HFF-Myc (cell line): ENCODE results near the gene PRSS53.
A peak's percentile ranks its signal among the peaks of the same experiment; 100 is the strongest.

Source experiments
- DNase-seq: peaks from one replicate; pipeline ENCODE4 v3.0.0-alpha.2; 2011; ENCODE audit warnings: low read depth; ENCODE audit errors: extremely low read depth
- H3K4me3 ChIP-seq: replicated peaks from 2 replicates; pipeline ENCODE4 v1.5.1; 2011; ENCODE audit warnings: low read depth, mild to moderate bottlenecking, control low read depth, low read length
- TF ChIP-seq, protein P1 (sequence below): IDR thresholded peaks from 2 replicates; pipeline ENCODE4 v1.5.1; 2012; ENCODE audit warnings: mild to moderate bottlenecking, low read depth, low read length, control low read depth; ENCODE audit errors: missing control alignments

PRSS53 gene

DNA sequence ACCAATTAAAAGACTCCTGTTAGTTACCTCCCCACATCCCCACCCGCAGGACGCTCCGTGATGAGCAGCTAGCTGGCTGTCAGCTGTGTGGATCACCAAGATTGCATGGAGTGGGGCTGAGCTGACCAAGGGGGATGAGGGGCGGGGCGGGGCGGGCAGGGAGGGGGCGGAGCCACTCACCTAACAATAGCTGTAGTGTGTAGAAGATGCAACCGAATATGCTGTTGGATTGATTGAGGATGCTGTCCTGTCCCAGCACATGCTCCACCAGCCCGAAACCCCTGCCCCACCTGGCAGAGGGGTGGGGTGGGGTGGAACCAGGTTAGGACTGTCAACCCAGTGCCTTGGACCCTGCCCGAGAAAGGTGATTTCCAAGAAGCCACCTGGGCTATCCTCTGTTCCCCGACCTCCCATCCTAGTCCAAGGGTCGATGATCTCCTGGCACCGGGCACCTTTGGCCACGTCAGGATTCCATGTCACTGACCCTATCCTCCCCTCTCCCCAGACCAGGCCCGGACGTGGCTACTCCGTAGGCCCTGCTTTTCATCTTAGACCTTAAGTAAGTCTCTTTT is 4.5 kb upstream of the PRSS53 start:
- peak overlapping the region; percentile 95 for H3K4me3 ChIP-seq
- no peak for DNase-seq
- TF ChIP-seq, protein P1, sequence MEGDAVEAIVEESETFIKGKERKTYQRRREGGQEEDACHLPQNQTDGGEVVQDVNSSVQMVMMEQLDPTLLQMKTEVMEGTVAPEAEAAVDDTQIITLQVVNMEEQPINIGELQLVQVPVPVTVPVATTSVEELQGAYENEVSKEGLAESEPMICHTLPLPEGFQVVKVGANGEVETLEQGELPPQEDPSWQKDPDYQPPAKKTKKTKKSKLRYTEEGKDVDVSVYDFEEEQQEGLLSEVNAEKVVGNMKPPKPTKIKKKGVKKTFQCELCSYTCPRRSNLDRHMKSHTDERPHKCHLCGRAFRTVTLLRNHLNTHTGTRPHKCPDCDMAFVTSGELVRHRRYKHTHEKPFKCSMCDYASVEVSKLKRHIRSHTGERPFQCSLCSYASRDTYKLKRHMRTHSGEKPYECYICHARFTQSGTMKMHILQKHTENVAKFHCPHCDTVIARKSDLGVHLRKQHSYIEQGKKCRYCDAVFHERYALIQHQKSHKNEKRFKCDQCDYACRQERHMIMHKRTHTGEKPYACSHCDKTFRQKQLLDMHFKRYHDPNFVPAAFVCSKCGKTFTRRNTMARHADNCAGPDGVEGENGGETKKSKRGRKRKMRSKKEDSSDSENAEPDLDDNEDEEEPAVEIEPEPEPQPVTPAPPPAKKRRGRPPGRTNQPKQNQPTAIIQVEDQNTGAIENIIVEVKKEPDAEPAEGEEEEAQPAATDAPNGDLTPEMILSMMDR: no peak

DNA sequence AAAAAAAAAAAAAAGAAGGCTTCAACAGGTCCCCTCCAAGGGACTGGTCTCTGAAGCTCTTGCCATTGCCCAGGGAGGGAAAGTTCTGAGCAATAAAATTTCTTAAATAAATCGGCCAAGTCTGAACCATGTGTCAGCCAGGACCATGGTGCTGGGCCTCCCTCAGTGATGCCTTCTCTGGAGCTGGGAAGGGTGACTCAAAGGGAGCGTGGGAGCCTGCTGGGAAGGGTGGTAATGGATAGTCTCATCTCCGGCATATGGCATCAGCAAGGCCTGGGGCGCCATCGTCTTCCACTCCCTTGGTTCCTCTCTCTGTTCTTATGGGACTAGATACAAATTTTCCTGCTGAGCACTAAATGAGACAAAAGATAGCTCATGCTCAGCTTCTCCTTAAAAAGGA is 3.6 kb upstream of the PRSS53 start:
- TF ChIP-seq, protein P1: no peak
- DNase-seq: no peak
- peak overlapping the region; percentile 95 for H3K4me3 ChIP-seq

DNA sequence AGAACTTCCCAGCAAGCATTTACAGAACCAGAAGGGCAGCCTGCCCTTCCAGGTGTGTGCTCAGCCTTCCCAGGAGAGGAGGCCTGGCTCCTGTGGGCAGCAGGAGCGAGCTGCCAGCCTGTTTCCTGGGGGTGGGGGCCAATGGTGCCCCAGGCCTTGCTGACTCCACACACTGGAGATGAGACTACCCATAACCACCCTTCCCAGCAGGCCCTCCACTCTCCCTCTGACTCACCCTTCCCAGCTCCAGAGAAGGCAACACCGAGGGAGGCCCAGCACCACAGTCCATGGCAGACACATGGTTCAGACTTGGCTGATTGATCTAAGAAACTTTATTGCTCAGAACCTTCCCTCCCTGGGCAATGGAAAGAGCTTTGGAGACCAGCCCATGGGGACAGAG is 1.8 kb upstream of the PRSS53 start:
- no peak overlapping the region for H3K4me3 ChIP-seq
- TF ChIP-seq, protein P1: no peak
- DNase-seq: no peak

DNA sequence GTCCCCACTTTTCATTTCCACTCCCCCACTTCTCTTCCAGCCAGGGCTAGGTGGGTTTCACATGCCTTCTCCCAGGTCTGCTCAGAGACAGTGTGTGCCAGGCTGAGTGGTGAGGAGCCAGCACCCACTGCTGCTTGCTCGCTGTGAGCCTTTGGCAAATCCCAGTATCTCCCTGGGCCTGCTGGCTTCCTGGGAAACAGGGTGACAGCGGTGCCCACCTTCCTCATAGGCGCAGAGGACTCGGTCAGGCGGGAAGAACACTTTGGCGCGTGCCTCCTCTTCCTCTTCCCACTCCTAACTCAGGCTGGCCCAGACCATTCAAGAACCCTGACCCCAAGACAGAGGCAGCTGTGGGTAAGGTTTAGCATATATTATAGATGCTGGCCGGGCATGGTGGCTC is 456 bp upstream of the PRSS53 start:
- TF ChIP-seq, protein P1: no peak

DNA sequence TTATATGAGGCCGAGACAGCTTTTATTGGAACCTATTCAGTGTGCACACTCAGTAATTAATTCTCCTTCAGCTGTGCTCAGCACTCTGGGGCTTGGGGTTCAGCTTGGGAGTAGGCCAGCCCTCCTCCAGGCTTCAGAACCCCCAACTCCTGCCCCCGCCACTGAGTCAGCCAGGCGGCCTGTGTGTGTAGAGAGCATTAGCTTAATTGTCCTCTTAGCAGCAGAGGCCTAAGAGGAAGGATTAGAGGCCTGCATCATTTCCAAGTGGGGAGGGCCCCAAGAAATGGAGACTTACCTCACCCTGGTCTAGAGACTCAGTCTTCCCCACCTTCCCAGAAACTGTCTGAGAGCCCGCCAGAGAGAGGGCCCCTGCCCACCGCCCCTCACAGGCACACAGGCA is 772 bp downstream of the PRSS53 start:
- DNase-seq: no peak
- H3K4me3 ChIP-seq: no peak overlapping the region
- TF ChIP-seq, protein P1: no peak

More for the DNA sequence above, 456 bp upstream of the PRSS53 start:
- DNase-seq: no peak
- no peak overlapping the region for H3K4me3 ChIP-seq

DNA sequence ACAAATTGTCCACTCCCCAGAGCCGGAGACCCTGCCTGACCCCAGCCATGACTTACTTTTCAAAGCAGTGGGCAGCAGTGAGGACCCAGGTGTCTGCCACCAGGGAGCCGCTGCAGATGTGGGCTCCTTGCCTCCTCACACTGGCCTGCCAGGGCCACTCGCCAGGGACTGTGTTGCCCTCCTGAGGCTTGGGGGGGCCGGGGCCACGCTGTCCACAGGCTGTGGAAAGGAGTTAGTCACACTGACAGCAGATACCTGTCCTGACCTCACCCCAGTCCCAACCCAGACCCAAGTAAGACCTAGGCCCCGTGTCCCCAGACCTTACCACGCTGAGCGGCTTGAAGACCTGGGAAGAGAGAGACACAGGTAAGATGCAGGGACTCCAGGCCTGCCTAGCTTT is 1.3 kb downstream of the PRSS53 start:
- TF ChIP-seq, protein P1: no peak
- no peak overlapping the region for H3K4me3 ChIP-seq
- DNase-seq: no peak

DNA sequence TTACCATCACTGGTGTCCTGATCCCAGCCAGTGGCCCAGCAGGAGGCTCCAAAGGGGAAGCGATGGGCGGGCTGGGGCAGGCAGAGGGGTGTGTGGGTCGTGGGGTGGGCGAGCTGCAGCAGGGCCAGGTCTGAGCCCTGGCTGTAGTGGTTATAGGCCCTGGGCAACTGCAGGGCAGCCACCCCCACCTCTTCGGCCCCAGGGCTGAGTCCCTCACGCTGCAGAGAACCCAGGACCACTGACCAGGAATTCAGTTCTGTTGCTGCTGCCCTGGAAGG is 2.2 kb downstream of the PRSS53 start:
- no peak for DNase-seq
- TF ChIP-seq, protein P1: no peak
- H3K4me3 ChIP-seq: no peak overlapping the region
